HepG2 (cell line): ENCODE results near the gene CTNNBIP1. TPM values are rescaled to one million over a fixed set of nuclear protein-coding genes. Genes with fewer than 3 reads are reported as not detected.

ENCODE experiments used
- CERS6 ChIP-seq: sonication (generic); formaldehyde crosslinking; IDR thresholded peaks from 2 replicates; pipeline ENCODE4 v1.5.0; 2020; ENCODE audit warnings: missing genetic modification reagents
- E2F2 ChIP-seq: sonication (generic); formaldehyde crosslinking; IDR thresholded peaks from 2 replicates; pipeline ENCODE4 v1.4.0; 2020; ENCODE audit warnings: missing genetic modification reagents, borderline replicate concordance
- EEA1 ChIP-seq: sonication (generic); formaldehyde crosslinking; IDR thresholded peaks from 2 replicates; pipeline ENCODE4 v1.5.1; 2020; ENCODE audit warnings: mild to moderate bottlenecking, missing genetic modification reagents, borderline replicate concordance
- EHMT2 ChIP-seq: fragments of 200-600 bp; sonication (generic); IDR thresholded peaks from 2 replicates; pipeline ENCODE4 v1.7.0; 2017; ENCODE audit warnings: antibody characterized with exemption, low read depth, low read length, borderline replicate concordance
- HINFP ChIP-seq: sonication (generic); formaldehyde crosslinking; IDR thresholded peaks from 2 replicates; pipeline ENCODE4 v1.4.0; 2020; ENCODE audit warnings: low read depth, mild to moderate bottlenecking, missing genetic modification reagents
- RARG ChIP-seq: sonication (generic); formaldehyde crosslinking; IDR thresholded peaks from 2 replicates; pipeline ENCODE4 v1.4.0; 2020; ENCODE audit warnings: low read depth, mild to moderate bottlenecking, missing genetic modification reagents
- RCOR2 ChIP-seq: IDR thresholded peaks from 2 replicates; pipeline ENCODE4 v1.6.1; 2016; ENCODE audit warnings: missing biosample characterization, missing genetic modification reagents
- RFXAP ChIP-seq: sonication (generic); formaldehyde crosslinking; IDR thresholded peaks from 2 replicates; pipeline ENCODE4 v1.4.0; 2020; ENCODE audit warnings: missing genetic modification reagents, borderline replicate concordance
- SMARCE1 ChIP-seq: fragments of 450-650 bp; IDR thresholded peaks from 2 replicates; pipeline ENCODE4 v1.6.1; 2017; ENCODE audit warnings: borderline replicate concordance
- ZBTB25 ChIP-seq: IDR thresholded peaks from 2 replicates; pipeline ENCODE4 v1.6.1; 2018; ENCODE audit warnings: missing genetic modification reagents
- ZFP82 ChIP-seq: sonication (generic); formaldehyde crosslinking; IDR thresholded peaks from 2 replicates; pipeline ENCODE4 v1.5.1; 2020; ENCODE audit warnings: mild to moderate bottlenecking, missing genetic modification reagents, borderline replicate concordance
- ZNF33B ChIP-seq: sonication (generic); formaldehyde crosslinking; IDR thresholded peaks from 2 replicates; pipeline ENCODE4 v1.5.1; 2020; ENCODE audit warnings: mild to moderate bottlenecking, missing genetic modification reagents
- ZNF354B ChIP-seq: sonication (generic); formaldehyde crosslinking; IDR thresholded peaks from 2 replicates; pipeline ENCODE4 v1.8.0; 2022; ENCODE audit warnings: mild to moderate bottlenecking, missing genetic modification reagents
- ZNF441 ChIP-seq: sonication (generic); formaldehyde crosslinking; IDR thresholded peaks from 2 replicates; pipeline ENCODE4 v1.7.0; 2021; ENCODE audit warnings: missing genetic modification reagents, borderline replicate concordance
- ZNF496 ChIP-seq: sonication (generic); formaldehyde crosslinking; IDR thresholded peaks from 2 replicates; pipeline ENCODE4 v1.8.1; 2023; ENCODE audit warnings: mild to moderate bottlenecking, moderate library complexity, missing genetic modification reagents; ENCODE audit not compliant: insufficient replicate concordance
- ZNF543 ChIP-seq: sonication (generic); formaldehyde crosslinking; IDR thresholded peaks from 2 replicates; pipeline ENCODE4 v1.4.0; 2020; ENCODE audit warnings: mild to moderate bottlenecking, missing genetic modification reagents
- ZNF570 ChIP-seq: sonication (generic); formaldehyde crosslinking; IDR thresholded peaks from 2 replicates; pipeline ENCODE4 v1.4.0; 2020; ENCODE audit warnings: mild to moderate bottlenecking, missing genetic modification reagents, borderline replicate concordance
- polyA plus RNA-seq, 8 experiments: library from polyadenylated mRNA; depleted of rRNA in 3 of 8; stranded (reverse) in 7 of 8; unstranded in 1 of 8; fragments of >200 nt; fragmentation: Illumina TruSeq in 4 of 8; extraction: Trizol in 4 of 8; gene quantifications; 2 replicates each; pipeline versions ENCODE4 v1.2.1 to v1.2.3, GENCODE V29; 2011 to 2016; ENCODE audit warnings: low read depth in 4 of 8, missing spikeins in 1 of 8, mixed read lengths in 1 of 8; ENCODE audit not compliant: insufficient read depth in 1 of 8
- total RNA-seq, 5 experiments: library from RNA; depleted of rRNA; stranded (reverse); fragments of >200 nt; fragmentation: Illumina TruSeq; extraction: Trizol; gene quantifications; 2 replicates each; pipeline ENCODE4 v1.2.3, GENCODE V29; 2016; ENCODE audit warnings: low read depth in 1 of 5
- TF ChIP-seq, protein P1 (sequence below), 2 experiments: sonication (generic) in 1 of 2; formaldehyde crosslinking in 1 of 2; IDR thresholded peaks; 2 replicates each; pipeline versions ENCODE4 v1.4.0 to v1.6.1; 2016 to 2020; ENCODE audit warnings: borderline replicate concordance in 1 of 2, low read depth in 1 of 2, mild to moderate bottlenecking in 1 of 2, missing genetic modification reagents in 1 of 2

The CTNNBIP1 gene
- total and polyA plus RNA-seq, 2 of the 13 experiments (the other 11 are each of a cell fraction or from before 2014, with no cell fraction given): 71.7 to 83.0 TPM

- TF ChIP-seq ZNF354B (no peak), HINFP (0 out of 2 replicates have a peak, but pooled peaks have one; percentile 30), ZNF570 (no peak), RARG (no peak), ZBTB25 (CRISPR knock-in tag) (peak; percentile 82), EEA1 (CRISPR knock-in tag) (no peak), ZNF496 (CRISPR knock-in tag) (no peak), RCOR2 (CRISPR knock-in tag) (peak; percentile 61; the same call in 1 of the 2 replicates), SMARCE1 (no peak), ZNF33B (CRISPR knock-in tag) (no peak), EHMT2 (no peak), RFXAP (0 out of 2 replicates have a peak, but pooled peaks have one; percentile 50), CERS6 (no peak), E2F2 (CRISPR knock-in tag) (no peak), ZNF441 (CRISPR knock-in tag) (no peak), ZNF543 (CRISPR knock-in tag) (peak; percentile 38; the same call in 1 of the 2 replicates), ZFP82 (CRISPR knock-in tag) (no peak)
- TF ChIP-seq, protein P1, sequence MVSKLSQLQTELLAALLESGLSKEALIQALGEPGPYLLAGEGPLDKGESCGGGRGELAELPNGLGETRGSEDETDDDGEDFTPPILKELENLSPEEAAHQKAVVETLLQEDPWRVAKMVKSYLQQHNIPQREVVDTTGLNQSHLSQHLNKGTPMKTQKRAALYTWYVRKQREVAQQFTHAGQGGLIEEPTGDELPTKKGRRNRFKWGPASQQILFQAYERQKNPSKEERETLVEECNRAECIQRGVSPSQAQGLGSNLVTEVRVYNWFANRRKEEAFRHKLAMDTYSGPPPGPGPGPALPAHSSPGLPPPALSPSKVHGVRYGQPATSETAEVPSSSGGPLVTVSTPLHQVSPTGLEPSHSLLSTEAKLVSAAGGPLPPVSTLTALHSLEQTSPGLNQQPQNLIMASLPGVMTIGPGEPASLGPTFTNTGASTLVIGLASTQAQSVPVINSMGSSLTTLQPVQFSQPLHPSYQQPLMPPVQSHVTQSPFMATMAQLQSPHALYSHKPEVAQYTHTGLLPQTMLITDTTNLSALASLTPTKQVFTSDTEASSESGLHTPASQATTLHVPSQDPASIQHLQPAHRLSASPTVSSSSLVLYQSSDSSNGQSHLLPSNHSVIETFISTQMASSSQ (IDR thresholded peaks at IDR 0.05; ENCODE audit: low read depth): peak; percentile 72
- TF ChIP-seq, protein P1 (CRISPR knock-in tag; IDR thresholded peaks at IDR 0.05; ENCODE audit: borderline replicate concordance): peak; percentile 88; the same call in 1 of the 2 replicates
Observed at GRCh38 chr1:9929431-9930385, 19.6 kb upstream of the CTNNBIP1 start (continued).
